GM23338 (cell line): Measurements from ENCODE around the gene ISG15. TPM values are rescaled to one million over a fixed set of nuclear protein-coding genes. Genes with fewer than 3 reads are reported as not detected.

ENCODE experiments used
- ATAC-seq: fragments of 200-7000 bp; cut with Tn5 transposase; 3 replicates; pipeline ENCODE4 v1.9.1; 2020
- DNase-seq: peaks from one replicate; pipeline ENCODE4 v3.0.0-alpha.2; 2015; ENCODE audit warnings: low spot score
- H2AFZ ChIP-seq: fragments of 200-600 bp; sonication (generic); 2 replicates; pipeline ENCODE4 v1.8.0; 2016; ENCODE audit warnings: antibody characterized with exemption, mild to moderate bottlenecking, moderate library complexity
- H3F3A ChIP-seq: fragments of 200-600 bp; sonication (generic); replicated peaks from 2 replicates; pipeline ENCODE4 v1.8.0; 2017; ENCODE audit warnings: antibody characterized with exemption, mixed run types, low read depth
- H3K27ac ChIP-seq: fragments of 200-600 bp; sonication (generic); 2 replicates; pipeline ENCODE4 v1.6.1; 2016; ENCODE audit warnings: low read depth
- H3K27me3 ChIP-seq: fragments of 200-600 bp; sonication (generic); 2 replicates; pipeline ENCODE4 v1.8.0; 2016; ENCODE audit warnings: mild to moderate bottlenecking, mixed run types, moderate library complexity; ENCODE audit not compliant: insufficient read depth
- H3K36me3 ChIP-seq: fragments of 200-600 bp; sonication (generic); 2 replicates; pipeline ENCODE4 v1.8.0; 2016; ENCODE audit warnings: mild to moderate bottlenecking; ENCODE audit not compliant: insufficient read depth
- H3K4me1 ChIP-seq: fragments of 200-600 bp; sonication (generic); 2 replicates; pipeline ENCODE4 v1.8.0; 2016; ENCODE audit warnings: mild to moderate bottlenecking, moderate library complexity; ENCODE audit not compliant: insufficient read depth
- H3K4me2 ChIP-seq: fragments of 200-600 bp; sonication (generic); 2 replicates; pipeline ENCODE4 v1.7.1; 2017; ENCODE audit warnings: mixed run types
- H3K4me3 ChIP-seq: fragments of 200-600 bp; sonication (generic); 2 replicates; pipeline ENCODE4 v1.6.1; 2016; ENCODE audit warnings: mixed run types
- H3K79me2 ChIP-seq: fragments of 200-600 bp; sonication (generic); replicated peaks from 2 replicates; pipeline ENCODE4 v1.8.0; 2017; ENCODE audit warnings: mild to moderate bottlenecking; ENCODE audit not compliant: insufficient read depth
- H3K9me2 ChIP-seq: fragments of 200-600 bp; sonication (generic); 2 replicates; pipeline ENCODE4 v1.8.0; 2017; ENCODE audit not compliant: insufficient read depth
- H4K20me1 ChIP-seq: fragments of 200-600 bp; sonication (generic); replicated peaks from 2 replicates; pipeline ENCODE4 v1.8.0; 2017; ENCODE audit warnings: mild to moderate bottlenecking; ENCODE audit not compliant: insufficient read depth
- H3K27ac Mint-ChIP-seq: 2 replicates; pipeline ENCODE4 v1.8.0; 2020; ENCODE audit warnings: inconsistent platforms, mild to moderate bottlenecking, moderate library complexity, mixed read lengths
- H3K27me3 Mint-ChIP-seq: 3 replicates; pipeline ENCODE4 v1.8.0; 2022; ENCODE audit warnings: low read depth, mild to moderate bottlenecking, moderate library complexity, mixed read lengths, inconsistent platforms; ENCODE audit not compliant: insufficient read depth, poor library complexity
- H3K36me3 Mint-ChIP-seq: 3 replicates; pipeline ENCODE4 v1.8.0; 2021; ENCODE audit warnings: low read depth, mild to moderate bottlenecking, inconsistent platforms, moderate library complexity, mixed read lengths
- H3K4me1 Mint-ChIP-seq: 3 replicates; pipeline ENCODE4 v1.8.0; 2020; ENCODE audit warnings: mild to moderate bottlenecking, inconsistent platforms, mixed read lengths
- H3K4me3 Mint-ChIP-seq: 3 replicates; pipeline ENCODE4 v1.8.0; 2021; ENCODE audit warnings: moderate library complexity, mild to moderate bottlenecking, inconsistent platforms, mixed read lengths
- H3K9me3 Mint-ChIP-seq: 3 replicates; pipeline ENCODE4 v1.8.0; 2020; ENCODE audit warnings: moderate library complexity, mild to moderate bottlenecking, inconsistent platforms, mixed read lengths
- CREB1 ChIP-seq: fragments of 250-450 bp; sonication (Bioruptor Pico); IDR thresholded peaks from 2 replicates; pipeline ENCODE4 v1.5.0; 2020; ENCODE audit warnings: low read depth, mild to moderate bottlenecking, moderate library complexity
- CTCF ChIP-seq, 2 experiments: fragments of 200-600 bp in 1 of 2; sonication (generic) in 1 of 2; conservative IDR thresholded peaks; 2 replicates each; pipeline versions ENCODE4 v1.5.1 to v1.6.1; 2016 to 2017; ENCODE audit warnings: antibody characterized with exemption in 2 of 2, low read depth in 2 of 2, mild to moderate bottlenecking in 2 of 2, moderate library complexity in 1 of 2
- ETS1 ChIP-seq: IDR thresholded peaks from 2 replicates; pipeline ENCODE4 v1.6.1; 2016; ENCODE audit warnings: antibody characterized with exemption
- EZH2 ChIP-seq: fragments of 200-600 bp; sonication (generic); IDR thresholded peaks from one replicate; pipeline ENCODE4 v1.8.0; 2017; ENCODE audit warnings: antibody characterized with exemption, mild to moderate bottlenecking, low read depth; ENCODE audit not compliant: unreplicated experiment
- EZH2phosphoT487 ChIP-seq: fragments of 200-600 bp; sonication (generic); IDR thresholded peaks from one replicate; pipeline ENCODE4 v1.8.1; 2018; ENCODE audit warnings: antibody characterized with exemption; ENCODE audit not compliant: unreplicated experiment
- JUNB ChIP-seq: IDR thresholded peaks from one replicate; pipeline ENCODE4 v1.6.1; 2016; ENCODE audit warnings: antibody characterized with exemption; ENCODE audit not compliant: unreplicated experiment
- NANOG ChIP-seq: IDR thresholded peaks from 2 replicates; pipeline ENCODE4 v1.6.1; 2016; ENCODE audit warnings: antibody characterized with exemption, borderline replicate concordance
- POLR2AphosphoS5 ChIP-seq: IDR thresholded peaks from 2 replicates; pipeline ENCODE4 v1.6.1; 2016; ENCODE audit warnings: antibody characterized with exemption, low read depth
- REST ChIP-seq: IDR thresholded peaks from one replicate; pipeline ENCODE4 v1.6.1; 2018; ENCODE audit warnings: antibody characterized with exemption; ENCODE audit not compliant: unreplicated experiment
- STAT1 ChIP-seq: IDR thresholded peaks from one replicate; pipeline ENCODE4 v1.6.1; 2016; ENCODE audit warnings: antibody characterized with exemption; ENCODE audit not compliant: unreplicated experiment
- ZNF114 ChIP-seq: fragments of 250-450 bp; sonication (Bioruptor Pico); IDR thresholded peaks from 2 replicates; pipeline ENCODE4 v1.5.0; 2020; ENCODE audit warnings: mild to moderate bottlenecking, moderate library complexity
- ZNF331 ChIP-seq: fragments of 250-450 bp; sonication (Bioruptor Pico); IDR thresholded peaks from 2 replicates; pipeline ENCODE4 v1.5.0; 2020; ENCODE audit warnings: low read depth, mild to moderate bottlenecking, moderate library complexity
- ZNF462 ChIP-seq: fragments of 250-450 bp; sonication (Bioruptor Pico); IDR thresholded peaks from 2 replicates; pipeline ENCODE4 v1.5.0; 2020; ENCODE audit warnings: mild to moderate bottlenecking, moderate library complexity
- polyA plus RNA-seq: library from polyadenylated mRNA; unstranded; fragments of >200 nt; fragmentation: Nextera tagmentation; extraction: Ambion mirVana; gene quantifications from 2 replicates; pipeline ENCODE4 v1.2.1, GENCODE V29; 2016
- total RNA-seq: library from RNA; depleted of rRNA; stranded (reverse); fragments of >200 nt; shearing (Covaris generic); gene quantifications from 2 replicates; pipeline ENCODE4 v1.2.3, GENCODE V29; 2014

Gene ISG15
- total and polyA plus RNA-seq, 2 experiments from 2014 or later = 52.9 to 101 TPM

GRCh38 chr1:1024771-1025699 is 11.7 kb downstream of the ISG15 start:
- Mint-ChIP-seq H3K27ac (no peak overlapping the region), H3K27me3 (peaks cover 14% of the 10 kb centered on the region), H3K36me3 (peaks cover 20% of the 10 kb centered on the region), H3K4me1 (peaks cover 34% of the 10 kb centered on the region), H3K9me3 (no peaks in the 10 kb centered on the region), H3K4me3 (no peak overlapping the region; the same call in 2 of the 3 replicates)
- peaks cover 4% of the 10 kb centered on the region; the same call in 1 of the 2 replicates for H4K20me1 ChIP-seq
- H3K9me2 ChIP-seq = no peaks in the 10 kb centered on the region
- peaks cover 47% of the 10 kb centered on the region for H3K4me1 ChIP-seq
- H3K27me3 ChIP-seq = no peaks in the 10 kb centered on the region; the same call in 1 of the 2 replicates
- peak; percentile 56 for ATAC-seq
- 0 out of 2 replicates have a peak, but pooled peaks cover 5% of the 10 kb centered on the region for H3K79me2 ChIP-seq
- peak; percentile 97 for DNase-seq
- H2AFZ ChIP-seq = no peak overlapping the region
- H3K4me3 ChIP-seq = peak overlapping the region; percentile 43; the same call in 1 of the 2 replicates
- H3K36me3 ChIP-seq = no peaks in the 10 kb centered on the region
- no peak for TF ChIP-seq ETS1
- TF ChIP-seq ZNF462 (CRISPR knock-in tag) = no peak
- no peak for TF ChIP-seq NANOG
- no peak for TF ChIP-seq ZNF331 (CRISPR knock-in tag)
- TF ChIP-seq JUNB = no peak
- no peak for TF ChIP-seq REST
- no peak for TF ChIP-seq EZH2
- no peak for TF ChIP-seq EZH2phosphoT487
- TF ChIP-seq POLR2AphosphoS5 = no peak
- TF ChIP-seq CTCF (conservative IDR thresholded peaks at IDR 0.05; ENCODE audit: low read depth in 2 of 2) = no peak
- no peak for TF ChIP-seq CREB1 (CRISPR knock-in tag)
- TF ChIP-seq ZNF114 = no peak
- no peak for TF ChIP-seq STAT1
- 0 out of 2 replicates have a peak overlapping the region, but pooled peaks have one; percentile 50 for H3K27ac ChIP-seq
- H3K4me2 ChIP-seq = peak overlapping the region; percentile 71
- H3F3A ChIP-seq = no peaks in the 10 kb centered on the region
